Loucy (cell line): ENCODE results near the gene LIMK2.

Experiments used
- H2AFZ ChIP-seq: fragments of 200-600 bp; sonication (generic); 2 replicates; pipeline ENCODE4 v1.6.0; 2016; ENCODE audit warnings: antibody characterized with exemption, mild to moderate bottlenecking, low read length, moderate library complexity
- H3F3A ChIP-seq: fragments of 200-600 bp; 2 replicates; pipeline ENCODE4 v1.6.0; 2016; ENCODE audit warnings: antibody characterized with exemption, low read depth, mild to moderate bottlenecking
- H3K27me3 ChIP-seq: fragments of 200-600 bp; sonication (generic); 2 replicates; pipeline ENCODE4 v1.6.1; 2014; ENCODE audit warnings: low read length, mild to moderate bottlenecking; ENCODE audit not compliant: insufficient read depth, poor library complexity, severe bottlenecking
- H3K36me3 ChIP-seq: fragments of 200-600 bp; sonication (generic); 2 replicates; pipeline ENCODE4 v1.6.1; 2016; ENCODE audit warnings: low read length; ENCODE audit not compliant: insufficient read depth
- H3K4me1 ChIP-seq: fragments of 200-600 bp; sonication (generic); 2 replicates; pipeline ENCODE4 v1.5.1; 2014; ENCODE audit warnings: low read length, mild to moderate bottlenecking; ENCODE audit not compliant: insufficient read depth, poor library complexity, severe bottlenecking
- H3K4me2 ChIP-seq: fragments of 200-600 bp; sonication (generic); 2 replicates; pipeline ENCODE4 v1.6.0; 2014; ENCODE audit warnings: antibody characterized with exemption, low read length, low read depth, mild to moderate bottlenecking; ENCODE audit not compliant: poor library complexity, severe bottlenecking
- H3K4me3 ChIP-seq: fragments of 200-600 bp; sonication (generic); 2 replicates; pipeline ENCODE4 v1.5.1; 2014; ENCODE audit warnings: low read length, mild to moderate bottlenecking, mixed read lengths; ENCODE audit not compliant: poor library complexity, severe bottlenecking
- H3K79me2 ChIP-seq: fragments of 200-600 bp; sonication (generic); 2 replicates; pipeline ENCODE4 v1.6.1; 2014; ENCODE audit warnings: low read length; ENCODE audit not compliant: insufficient read depth
- H3K9ac ChIP-seq: fragments of 200-600 bp; sonication (generic); 2 replicates; pipeline ENCODE4 v1.6.0; 2014; ENCODE audit warnings: mild to moderate bottlenecking, low read depth, low read length, moderate library complexity; ENCODE audit not compliant: poor library complexity, severe bottlenecking
- H3K9me2 ChIP-seq: fragments of 200-600 bp; sonication (generic); replicated peaks from 2 replicates; pipeline ENCODE4 v1.6.1; 2016; ENCODE audit warnings: low read depth, low read length, mixed read lengths
- H3K9me3 ChIP-seq: fragments of 200-600 bp; sonication (generic); 2 replicates; pipeline ENCODE4 v1.6.1; 2014; ENCODE audit warnings: mild to moderate bottlenecking, antibody characterized with exemption, low read length, low read depth; ENCODE audit not compliant: insufficient read depth
- H4K20me1 ChIP-seq: fragments of 200-600 bp; sonication (generic); 2 replicates; pipeline ENCODE4 v1.6.0; 2014; ENCODE audit warnings: antibody characterized with exemption, low read length, mild to moderate bottlenecking; ENCODE audit not compliant: insufficient read depth, poor library complexity, severe bottlenecking
- EZH2phosphoT487 ChIP-seq: fragments of 200-600 bp; IDR thresholded peaks from 2 replicates; pipeline ENCODE4 v1.6.1; 2018; ENCODE audit warnings: antibody characterized with exemption, mild to moderate bottlenecking, moderate library complexity, borderline replicate concordance
- TF ChIP-seq, protein P1 (sequence below): fragments of 200-600 bp; sonication (generic); conservative IDR thresholded peaks from 2 replicates; pipeline ENCODE4 v1.5.1; 2014; ENCODE audit warnings: mild to moderate bottlenecking, antibody characterized with exemption, low read length

Gene LIMK2

DNA sequence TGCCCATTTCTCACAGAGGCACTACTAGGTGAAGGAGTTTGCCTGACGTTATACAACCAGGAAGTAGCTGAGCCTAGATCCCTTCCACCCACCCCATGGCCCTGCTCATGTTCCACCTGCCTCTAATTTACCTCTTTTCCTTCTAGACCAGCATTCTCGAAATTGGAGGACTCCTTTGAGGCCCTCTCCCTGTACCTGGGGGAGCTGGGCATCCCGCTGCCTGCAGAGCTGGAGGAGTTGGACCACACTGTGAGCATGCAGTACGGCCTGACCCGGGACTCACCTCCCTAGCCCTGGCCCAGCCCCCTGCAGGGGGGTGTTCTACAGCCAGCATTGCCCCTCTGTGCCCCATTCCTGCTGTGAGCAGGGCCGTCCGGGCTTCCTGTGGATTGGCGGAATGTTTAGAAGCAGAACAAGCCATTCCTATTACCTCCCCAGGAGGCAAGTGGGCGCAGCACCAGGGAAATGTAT is 66.1 kb downstream of the LIMK2 start:
- Histone ChIP-seq H3K4me3 (no peak overlapping the region), H3K9ac (no peak overlapping the region), H3K36me3 (peaks cover 61% of the 10 kb centered on the region; the same call in 1 of the 2 replicates), H2AFZ (no peak overlapping the region), H3F3A (no peaks in the 10 kb centered on the region), H3K79me2 (no peaks in the 10 kb centered on the region), H3K27me3 (no peaks in the 10 kb centered on the region), H4K20me1 (no peaks in the 10 kb centered on the region), H3K9me3 (no peaks in the 10 kb centered on the region), H3K4me2 (no peak overlapping the region), H3K9me2 (no peaks in the 10 kb centered on the region), H3K4me1 (no peaks in the 10 kb centered on the region)
- TF ChIP-seq, protein P1, sequence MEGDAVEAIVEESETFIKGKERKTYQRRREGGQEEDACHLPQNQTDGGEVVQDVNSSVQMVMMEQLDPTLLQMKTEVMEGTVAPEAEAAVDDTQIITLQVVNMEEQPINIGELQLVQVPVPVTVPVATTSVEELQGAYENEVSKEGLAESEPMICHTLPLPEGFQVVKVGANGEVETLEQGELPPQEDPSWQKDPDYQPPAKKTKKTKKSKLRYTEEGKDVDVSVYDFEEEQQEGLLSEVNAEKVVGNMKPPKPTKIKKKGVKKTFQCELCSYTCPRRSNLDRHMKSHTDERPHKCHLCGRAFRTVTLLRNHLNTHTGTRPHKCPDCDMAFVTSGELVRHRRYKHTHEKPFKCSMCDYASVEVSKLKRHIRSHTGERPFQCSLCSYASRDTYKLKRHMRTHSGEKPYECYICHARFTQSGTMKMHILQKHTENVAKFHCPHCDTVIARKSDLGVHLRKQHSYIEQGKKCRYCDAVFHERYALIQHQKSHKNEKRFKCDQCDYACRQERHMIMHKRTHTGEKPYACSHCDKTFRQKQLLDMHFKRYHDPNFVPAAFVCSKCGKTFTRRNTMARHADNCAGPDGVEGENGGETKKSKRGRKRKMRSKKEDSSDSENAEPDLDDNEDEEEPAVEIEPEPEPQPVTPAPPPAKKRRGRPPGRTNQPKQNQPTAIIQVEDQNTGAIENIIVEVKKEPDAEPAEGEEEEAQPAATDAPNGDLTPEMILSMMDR: no peak
- no peak for TF ChIP-seq EZH2phosphoT487

- peaks cover 57% of the 10 kb centered on the region; the same call in 1 of the 2 replicates for H3K36me3 ChIP-seq
- TF ChIP-seq EZH2phosphoT487: no peak
- TF ChIP-seq, protein P1: no peak
- H3K9ac ChIP-seq: no peak overlapping the region
Measured at GRCh38 chr22:31278626-31279326, 66.7 kb downstream of the LIMK2 start.

DNA sequence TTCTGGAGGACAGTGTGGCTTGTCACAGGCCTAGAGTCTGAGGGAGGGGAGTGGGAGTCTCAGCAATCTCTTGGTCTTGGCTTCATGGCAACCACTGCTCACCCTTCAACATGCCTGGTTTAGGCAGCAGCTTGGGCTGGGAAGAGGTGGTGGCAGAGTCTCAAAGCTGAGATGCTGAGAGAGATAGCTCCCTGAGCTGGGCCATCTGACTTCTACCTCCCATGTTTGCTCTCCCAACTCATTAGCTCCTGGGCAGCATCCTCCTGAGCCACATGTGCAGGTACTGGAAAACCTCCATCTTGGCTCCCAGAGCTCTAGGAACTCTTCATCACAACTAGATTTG is 67.2 kb downstream of the LIMK2 start:
- no peak overlapping the region for H3K4me2 ChIP-seq
- peaks cover 52% of the 10 kb centered on the region; the same call in 1 of the 2 replicates for H3K36me3 ChIP-seq
- TF ChIP-seq, protein P1: no peak
- TF ChIP-seq EZH2phosphoT487: no peak
- no peaks in the 10 kb centered on the region for H3F3A ChIP-seq
- H2AFZ ChIP-seq: no peak overlapping the region
- H3K4me1 ChIP-seq: peaks cover under 1% of the 10 kb centered on the region
- no peak overlapping the region for H3K9ac ChIP-seq
- peaks cover under 1% of the 10 kb centered on the region for H4K20me1 ChIP-seq
- H3K79me2 ChIP-seq: no peaks in the 10 kb centered on the region
- H3K4me3 ChIP-seq: no peak overlapping the region
- no peaks in the 10 kb centered on the region for H3K9me2 ChIP-seq
- H3K9me3 ChIP-seq: no peaks in the 10 kb centered on the region
- H3K27me3 ChIP-seq: no peaks in the 10 kb centered on the region

More at GRCh38 chr22:31278626-31279326, 66.7 kb downstream of the LIMK2 start:
- Histone ChIP-seq H3K79me2 (no peaks in the 10 kb centered on the region), H3K9me3 (no peaks in the 10 kb centered on the region), H3K4me3 (no peak overlapping the region), H3F3A (no peaks in the 10 kb centered on the region), H3K4me2 (no peak overlapping the region), H4K20me1 (no peaks in the 10 kb centered on the region), H3K4me1 (no peaks in the 10 kb centered on the region), H3K27me3 (no peaks in the 10 kb centered on the region), H2AFZ (no peak overlapping the region), H3K9me2 (no peaks in the 10 kb centered on the region)
